PFSK-1 (cell line): ENCODE results near the gene DYNC1LI2.

Experiments
- FOXP2 ChIP-seq: optimal IDR thresholded peaks from 2 replicates; pipeline ENCODE3; 2011; ENCODE audit warnings: borderline replicate concordance, control low read depth, inconsistent platforms; ENCODE audit not compliant: insufficient read depth; ENCODE audit errors: extremely low read length, extremely low read depth
- POLR2AphosphoS5 ChIP-seq: IDR thresholded peaks from 2 replicates; pipeline ENCODE4 v1.6.1; 2012; ENCODE audit warnings: low read depth, mild to moderate bottlenecking, control low read depth, low read length, moderate library complexity
- SIN3A ChIP-seq: IDR thresholded peaks from 2 replicates; pipeline ENCODE4 v1.6.1; 2012; ENCODE audit warnings: mild to moderate bottlenecking, low read length, moderate library complexity, borderline replicate concordance; ENCODE audit not compliant: insufficient read depth
- TAF1 ChIP-seq: IDR thresholded peaks from 2 replicates; pipeline ENCODE4 v1.6.1; 2012; ENCODE audit warnings: low read length, control low read depth, borderline replicate concordance; ENCODE audit not compliant: insufficient read depth
- TF ChIP-seq, protein P1 (sequence below), 2 experiments: IDR thresholded peaks; 2 replicates each; pipeline versions ENCODE4 v1.6.1 to v1.8.0; 2011 to 2012; ENCODE audit warnings: low read depth in 2 of 2, low read length in 2 of 2, control low read depth in 1 of 2, inconsistent platforms in 1 of 2, mild to moderate bottlenecking in 1 of 2, moderate library complexity in 1 of 2; ENCODE audit not compliant: insufficient read depth in 1 of 2

The DYNC1LI2 gene

DNA sequence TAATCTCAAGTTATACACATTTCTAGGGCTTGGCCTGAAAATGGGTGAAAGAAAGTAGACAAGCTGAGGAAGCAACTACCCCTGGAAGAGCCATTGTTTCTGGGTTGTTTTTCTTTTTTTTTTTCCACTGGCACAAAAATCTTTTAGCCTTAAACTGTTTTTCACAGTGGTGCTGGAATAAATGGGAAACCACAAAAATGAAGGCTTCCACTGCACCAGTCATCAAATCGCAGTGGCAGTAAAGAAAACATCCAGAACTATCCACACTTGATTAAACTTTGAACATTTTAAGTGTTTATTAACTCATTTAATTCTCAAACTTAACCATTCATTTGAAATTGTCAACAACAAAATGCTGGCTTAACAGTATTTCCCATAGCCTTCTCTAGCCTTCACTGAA is 69.1 kb downstream of the DYNC1LI2 start:
- TF ChIP-seq FOXP2 (no peak), POLR2AphosphoS5 (no peak), SIN3A (no peak), TAF1 (no peak)
- TF ChIP-seq, protein P1, sequence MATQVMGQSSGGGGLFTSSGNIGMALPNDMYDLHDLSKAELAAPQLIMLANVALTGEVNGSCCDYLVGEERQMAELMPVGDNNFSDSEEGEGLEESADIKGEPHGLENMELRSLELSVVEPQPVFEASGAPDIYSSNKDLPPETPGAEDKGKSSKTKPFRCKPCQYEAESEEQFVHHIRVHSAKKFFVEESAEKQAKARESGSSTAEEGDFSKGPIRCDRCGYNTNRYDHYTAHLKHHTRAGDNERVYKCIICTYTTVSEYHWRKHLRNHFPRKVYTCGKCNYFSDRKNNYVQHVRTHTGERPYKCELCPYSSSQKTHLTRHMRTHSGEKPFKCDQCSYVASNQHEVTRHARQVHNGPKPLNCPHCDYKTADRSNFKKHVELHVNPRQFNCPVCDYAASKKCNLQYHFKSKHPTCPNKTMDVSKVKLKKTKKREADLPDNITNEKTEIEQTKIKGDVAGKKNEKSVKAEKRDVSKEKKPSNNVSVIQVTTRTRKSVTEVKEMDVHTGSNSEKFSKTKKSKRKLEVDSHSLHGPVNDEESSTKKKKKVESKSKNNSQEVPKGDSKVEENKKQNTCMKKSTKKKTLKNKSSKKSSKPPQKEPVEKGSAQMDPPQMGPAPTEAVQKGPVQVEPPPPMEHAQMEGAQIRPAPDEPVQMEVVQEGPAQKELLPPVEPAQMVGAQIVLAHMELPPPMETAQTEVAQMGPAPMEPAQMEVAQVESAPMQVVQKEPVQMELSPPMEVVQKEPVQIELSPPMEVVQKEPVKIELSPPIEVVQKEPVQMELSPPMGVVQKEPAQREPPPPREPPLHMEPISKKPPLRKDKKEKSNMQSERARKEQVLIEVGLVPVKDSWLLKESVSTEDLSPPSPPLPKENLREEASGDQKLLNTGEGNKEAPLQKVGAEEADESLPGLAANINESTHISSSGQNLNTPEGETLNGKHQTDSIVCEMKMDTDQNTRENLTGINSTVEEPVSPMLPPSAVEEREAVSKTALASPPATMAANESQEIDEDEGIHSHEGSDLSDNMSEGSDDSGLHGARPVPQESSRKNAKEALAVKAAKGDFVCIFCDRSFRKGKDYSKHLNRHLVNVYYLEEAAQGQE (IDR thresholded peaks at IDR 0.05; ENCODE audit: insufficient read depth in 1 of 2, low read depth in 2 of 2, low read length in 2 of 2), result no peak

DNA sequence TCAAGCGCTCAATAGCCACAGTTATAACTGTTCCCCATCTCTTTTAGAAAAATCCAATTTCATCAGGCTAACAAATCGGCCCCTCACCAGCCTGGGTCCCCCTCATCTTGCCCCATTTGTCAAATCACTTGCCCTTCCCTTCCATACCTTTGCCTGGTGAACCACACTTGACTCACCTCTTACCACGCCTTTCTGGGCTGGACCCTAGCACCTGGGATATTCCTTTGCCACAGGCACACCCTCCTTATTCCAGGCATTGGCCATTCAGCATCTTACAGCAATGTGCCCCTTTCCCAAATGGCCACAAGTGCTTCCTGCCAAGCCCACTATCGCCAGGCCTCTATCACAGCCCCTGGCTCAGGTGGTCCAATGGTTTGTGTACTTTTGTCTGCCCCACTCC is 69.7 kb downstream of the DYNC1LI2 start:
- TF ChIP-seq, protein P1 (IDR thresholded peaks at IDR 0.05; ENCODE audit: insufficient read depth in 1 of 2, low read depth in 2 of 2, low read length in 2 of 2), result no peak
- TF ChIP-seq TAF1 (no peak), SIN3A (no peak), FOXP2 (no peak), POLR2AphosphoS5 (no peak)

DNA sequence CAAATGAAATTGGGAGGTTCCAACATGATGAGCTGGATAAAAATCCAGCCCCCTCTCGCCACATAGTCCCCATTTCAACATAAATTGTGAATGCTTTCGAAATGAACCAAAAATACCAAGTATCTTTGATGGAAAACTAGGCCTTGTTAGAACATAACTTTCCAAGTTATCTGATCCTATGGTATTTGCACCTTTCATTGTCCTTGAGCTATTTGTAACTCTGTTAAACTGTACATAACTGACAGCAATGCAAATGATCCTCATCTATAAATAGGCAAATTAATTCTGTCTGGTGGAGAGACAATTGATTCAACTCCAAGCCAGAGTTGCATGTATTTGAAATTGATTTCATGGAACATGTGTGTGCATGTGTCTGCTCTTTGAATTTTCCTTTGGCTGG is 73.1 kb downstream of the DYNC1LI2 start:
- TF ChIP-seq FOXP2 (no peak), SIN3A (no peak), POLR2AphosphoS5 (no peak), TAF1 (no peak)
- TF ChIP-seq, protein P1 (IDR thresholded peaks at IDR 0.05; ENCODE audit: insufficient read depth in 1 of 2, low read depth in 2 of 2, low read length in 2 of 2), result no peak

DNA sequence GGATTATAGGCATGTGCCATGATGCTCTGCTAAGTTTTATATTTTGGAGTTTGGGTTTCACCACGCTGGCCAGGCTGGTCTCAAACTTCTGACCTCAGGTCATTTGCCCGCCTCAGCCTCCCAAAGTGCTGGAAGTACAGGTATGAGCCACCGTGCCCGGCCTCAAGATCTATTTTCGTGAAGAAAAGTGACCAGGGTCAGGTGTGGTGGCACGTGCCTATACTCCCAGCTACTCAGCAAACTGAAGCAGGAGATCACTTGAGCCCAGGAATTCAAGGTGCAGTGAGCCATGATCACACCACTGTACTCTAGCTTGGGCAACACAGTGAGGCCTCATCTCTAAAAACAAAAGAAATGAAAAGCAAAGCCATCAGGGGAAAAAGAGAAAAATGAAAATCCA is 73.6 kb downstream of the DYNC1LI2 start:
- TF ChIP-seq SIN3A, result no peak
- no peak for TF ChIP-seq FOXP2
- TF ChIP-seq, protein P1 (IDR thresholded peaks at IDR 0.05; ENCODE audit: insufficient read depth in 1 of 2, low read depth in 2 of 2, low read length in 2 of 2), result no peak
- no peak for TF ChIP-seq TAF1
- TF ChIP-seq POLR2AphosphoS5, result no peak

DNA sequence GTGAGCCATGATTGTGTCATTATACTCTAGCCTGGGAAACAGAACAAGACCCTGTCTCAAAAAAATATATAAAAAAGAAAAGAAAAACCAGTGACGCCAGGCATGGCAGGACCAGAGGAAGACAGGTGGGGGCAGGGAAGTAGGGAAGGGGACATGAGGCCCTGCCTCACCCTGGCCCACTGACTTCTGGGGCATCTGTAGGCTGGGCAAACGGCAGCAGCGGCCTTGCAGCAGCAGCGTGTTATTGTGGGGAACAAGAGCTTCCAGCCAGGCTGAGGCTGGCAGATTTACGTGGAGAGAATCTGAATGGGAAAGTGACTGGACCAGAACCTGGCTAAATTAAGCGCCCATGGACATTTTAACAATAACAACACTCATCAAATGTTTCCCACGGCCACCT is 74.2 kb downstream of the DYNC1LI2 start:
- TF ChIP-seq FOXP2 (no peak), SIN3A (no peak), POLR2AphosphoS5 (no peak), TAF1 (no peak)
- TF ChIP-seq, protein P1 (IDR thresholded peaks at IDR 0.05; ENCODE audit: insufficient read depth in 1 of 2, low read depth in 2 of 2, low read length in 2 of 2), result no peak
